Coronary artery (tissue), 2 donors: ENCODE measurements around the gene HES4.
"Not testable (repeated sequence)": the region's sequence is repeated elsewhere in the genome, so short reads cannot be mapped to it uniquely, and the experiment has no call there.

Source experiments
- DNase-seq: peaks from one replicate; pipeline ENCODE4 v3.0.0-alpha.2; 2017; ENCODE audit warnings: low spot score
- H3K27ac ChIP-seq, 2 donors: fragments of 200-600 bp; sonication (generic); one replicate each; pipeline ENCODE4 v1.5.1; 2016 to 2019
- H3K4me3 ChIP-seq: fragments of 200-600 bp; sonication (generic); 2 replicates; pipeline ENCODE4 v1.5.1; 2016; ENCODE audit warnings: mild to moderate bottlenecking, moderate library complexity
- TF ChIP-seq, protein P1 (sequence below): fragments of 200-600 bp; sonication (generic); IDR thresholded peaks from one replicate; pipeline ENCODE4 v1.5.1; 2019; ENCODE audit warnings: antibody characterized with exemption

The HES4 gene

DNA sequence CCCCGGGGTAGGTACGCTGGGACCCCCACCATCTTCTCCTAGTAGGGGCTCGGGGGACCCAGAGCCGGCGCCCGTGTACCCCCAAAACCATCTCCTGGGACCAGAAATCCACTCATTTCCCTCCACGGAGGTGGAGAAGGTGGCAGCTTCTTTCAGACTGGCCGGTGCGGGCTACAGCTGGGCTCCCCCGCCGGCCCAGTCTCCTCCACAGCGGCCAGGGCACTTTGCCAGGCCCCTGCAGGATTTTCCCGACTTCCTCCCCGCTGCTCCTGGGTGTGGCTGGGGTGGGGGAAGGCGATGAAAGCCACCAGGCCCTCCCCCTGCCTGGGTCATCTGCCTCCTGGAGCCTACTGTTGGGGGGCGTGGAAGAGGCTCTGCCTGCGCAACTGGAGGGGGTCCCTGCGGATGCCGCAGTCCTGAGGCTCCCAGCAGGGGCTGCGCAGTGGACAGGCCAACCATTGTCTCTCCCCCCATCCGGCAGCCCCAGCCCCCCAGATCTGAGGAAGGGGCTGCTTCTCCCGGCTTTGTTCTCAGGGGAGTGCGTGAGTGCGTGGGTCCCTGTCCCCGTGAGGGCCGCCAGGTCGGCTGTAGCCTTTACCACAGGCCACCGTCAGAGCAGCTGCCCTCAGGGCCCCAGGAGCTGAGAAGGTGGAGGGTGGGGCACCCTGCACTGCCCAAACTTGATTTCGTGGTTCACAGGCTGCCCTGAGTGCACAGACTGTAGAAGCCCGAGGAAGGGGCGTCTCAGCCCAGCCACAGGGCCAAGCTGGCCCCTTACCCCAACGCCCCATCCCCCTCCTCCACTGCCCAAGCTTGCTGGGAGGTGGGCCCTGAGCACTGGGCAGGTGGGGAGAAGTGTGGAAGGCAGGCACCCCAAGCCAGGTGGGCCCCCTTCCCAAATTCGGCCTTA is 21.4 kb upstream of the HES4 start:
- Histone ChIP-seq H3K4me3 (peak overlapping the region; percentile 85), H3K27ac (no peak overlapping the region)
- DNase-seq, result no peak
- TF ChIP-seq, protein P1, sequence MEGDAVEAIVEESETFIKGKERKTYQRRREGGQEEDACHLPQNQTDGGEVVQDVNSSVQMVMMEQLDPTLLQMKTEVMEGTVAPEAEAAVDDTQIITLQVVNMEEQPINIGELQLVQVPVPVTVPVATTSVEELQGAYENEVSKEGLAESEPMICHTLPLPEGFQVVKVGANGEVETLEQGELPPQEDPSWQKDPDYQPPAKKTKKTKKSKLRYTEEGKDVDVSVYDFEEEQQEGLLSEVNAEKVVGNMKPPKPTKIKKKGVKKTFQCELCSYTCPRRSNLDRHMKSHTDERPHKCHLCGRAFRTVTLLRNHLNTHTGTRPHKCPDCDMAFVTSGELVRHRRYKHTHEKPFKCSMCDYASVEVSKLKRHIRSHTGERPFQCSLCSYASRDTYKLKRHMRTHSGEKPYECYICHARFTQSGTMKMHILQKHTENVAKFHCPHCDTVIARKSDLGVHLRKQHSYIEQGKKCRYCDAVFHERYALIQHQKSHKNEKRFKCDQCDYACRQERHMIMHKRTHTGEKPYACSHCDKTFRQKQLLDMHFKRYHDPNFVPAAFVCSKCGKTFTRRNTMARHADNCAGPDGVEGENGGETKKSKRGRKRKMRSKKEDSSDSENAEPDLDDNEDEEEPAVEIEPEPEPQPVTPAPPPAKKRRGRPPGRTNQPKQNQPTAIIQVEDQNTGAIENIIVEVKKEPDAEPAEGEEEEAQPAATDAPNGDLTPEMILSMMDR, result no peak

DNA sequence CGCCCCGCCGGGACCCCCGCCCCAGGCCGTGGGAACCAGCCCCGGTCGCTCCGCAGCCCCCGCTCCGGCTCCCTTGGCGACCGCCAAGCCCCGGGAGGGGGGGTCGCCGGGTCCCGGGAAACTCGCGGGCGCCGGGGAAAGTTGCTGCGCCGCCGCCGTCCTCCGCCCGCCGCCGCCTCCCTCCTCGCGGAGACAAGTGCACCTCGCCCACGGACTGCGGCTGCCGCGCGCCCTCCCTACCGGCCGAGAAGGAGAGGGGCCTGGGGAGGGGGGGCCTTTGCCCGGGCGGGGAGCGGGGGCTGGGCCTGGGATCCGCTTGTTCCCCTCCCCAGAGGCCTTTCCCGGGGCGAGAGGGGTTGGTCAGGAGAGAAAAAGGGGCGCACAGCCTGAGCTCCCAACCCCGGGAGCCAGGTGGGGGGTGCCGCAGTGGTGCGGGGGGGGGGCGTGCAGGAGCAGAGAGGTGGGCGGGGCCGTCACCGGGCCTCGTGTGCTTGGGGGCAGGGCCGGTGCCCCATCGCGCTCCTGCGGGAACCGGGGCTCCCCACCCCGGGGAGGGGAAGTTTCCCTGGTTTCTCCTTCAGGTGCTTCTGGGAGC is 20.6 kb upstream of the HES4 start:
- TF ChIP-seq, protein P1, result no peak
- H3K27ac ChIP-seq, result peak overlapping the region in 1 of 2 donors; percentile 96

DNA sequence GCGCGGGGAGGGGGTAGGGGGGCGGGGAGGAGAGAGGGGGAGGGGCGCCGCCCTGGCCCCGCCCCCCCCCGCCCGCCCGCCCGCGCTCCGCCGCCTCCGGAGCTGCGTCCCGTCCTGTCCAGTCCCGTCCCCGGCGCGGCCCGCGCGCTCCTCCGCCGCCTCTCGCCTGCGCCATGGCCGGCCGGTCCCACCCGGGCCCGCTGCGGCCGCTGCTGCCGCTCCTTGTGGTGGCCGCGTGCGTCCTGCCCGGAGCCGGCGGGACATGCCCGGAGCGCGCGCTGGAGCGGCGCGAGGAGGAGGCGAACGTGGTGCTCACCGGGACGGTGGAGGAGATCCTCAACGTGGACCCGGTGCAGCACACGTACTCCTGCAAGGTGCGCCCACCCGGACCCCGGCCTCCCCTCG is 20.1 kb upstream of the HES4 start, which contains the start of gene AGRN:
Gene AGRN (plus strand): TSS at position 121 of the 405 bp plus-strand sequence. CDS start 53 bp downstream, at position 174.
- TF ChIP-seq, protein P1, result no peak
- H3K27ac ChIP-seq, result peak within 1 kb of the TSS; percentile 91 to 96
- DNase-seq, result no peak
- H3K4me3 ChIP-seq, result peak within 1 kb of the TSS; percentile 85

More for the DNA sequence above, 20.6 kb upstream of the HES4 start:
- no peak for DNase-seq
- peak overlapping the region; percentile 85 for H3K4me3 ChIP-seq

DNA sequence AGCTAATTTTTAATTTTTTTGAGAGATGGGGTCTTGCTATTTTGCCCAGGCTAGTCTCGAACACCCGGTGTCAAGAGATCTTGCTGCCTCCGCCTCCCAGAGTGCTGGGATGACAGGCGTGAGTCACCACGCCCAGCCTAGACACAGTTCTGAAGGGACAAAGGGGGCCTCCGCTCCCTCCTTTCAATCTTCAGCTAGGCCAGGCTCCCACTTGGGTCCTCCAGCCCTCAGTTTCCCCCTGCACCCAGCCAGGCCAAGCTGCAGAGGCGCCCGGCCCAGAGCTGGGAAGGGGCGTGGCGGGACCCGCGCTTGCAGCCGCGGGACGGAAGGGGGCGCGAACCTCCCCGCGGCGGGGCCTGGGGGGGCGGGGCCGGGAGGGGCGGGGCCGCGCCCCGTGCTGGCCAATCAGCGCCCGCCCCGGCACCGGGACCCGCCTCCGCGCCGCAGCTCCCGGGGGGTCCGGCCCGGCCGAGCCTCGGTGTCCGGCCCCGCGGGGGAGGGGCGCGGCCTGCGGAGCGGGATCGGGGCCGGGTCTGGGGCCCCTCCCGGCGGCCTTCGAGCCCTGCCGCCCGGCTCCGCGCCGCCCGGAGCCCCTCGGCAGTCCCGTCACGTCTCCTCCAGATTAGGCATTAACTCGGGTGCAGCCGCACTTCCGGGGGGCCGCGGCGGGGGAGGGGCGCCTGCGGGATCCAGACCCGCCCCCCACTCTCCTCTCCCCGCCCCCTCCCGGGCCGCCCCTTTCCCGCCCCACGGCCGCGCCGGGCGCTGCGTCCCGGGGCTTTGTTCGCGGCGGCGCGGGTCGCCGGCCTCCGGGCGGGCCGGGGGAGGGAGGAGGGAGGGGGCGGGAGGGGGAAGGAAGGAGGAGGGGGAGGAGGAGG is 19.5 kb upstream of the HES4 start:
- H3K27ac ChIP-seq, result peak overlapping the region; percentile 91 to 96

DNA sequence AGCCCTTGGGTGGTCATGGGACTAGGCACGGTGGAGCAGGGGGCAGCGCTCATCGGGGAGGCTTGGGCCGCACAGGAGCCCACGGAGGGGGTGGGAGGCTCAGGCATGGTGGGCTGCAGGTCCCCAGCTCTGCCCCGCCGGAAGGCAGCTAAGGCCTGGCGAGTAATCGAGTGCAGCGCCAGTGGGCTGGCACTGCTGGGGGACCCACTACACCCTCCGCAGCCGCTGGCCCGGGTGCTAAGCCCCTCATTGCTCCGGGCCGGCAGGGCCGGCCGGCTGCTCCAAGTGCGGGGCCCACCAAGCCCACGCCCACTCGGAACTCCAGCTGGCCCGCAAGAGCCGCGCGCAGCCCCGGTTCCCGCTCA is 18.4 kb upstream of the HES4 start:
- not testable (repeated sequence) for DNase-seq, H3K4me3 ChIP-seq, H3K27ac ChIP-seq

More for the DNA sequence above, 19.5 kb upstream of the HES4 start:
- TF ChIP-seq, protein P1, result no peak
- DNase-seq, result no peak
- H3K4me3 ChIP-seq, result peak overlapping the region; percentile 85

DNA sequence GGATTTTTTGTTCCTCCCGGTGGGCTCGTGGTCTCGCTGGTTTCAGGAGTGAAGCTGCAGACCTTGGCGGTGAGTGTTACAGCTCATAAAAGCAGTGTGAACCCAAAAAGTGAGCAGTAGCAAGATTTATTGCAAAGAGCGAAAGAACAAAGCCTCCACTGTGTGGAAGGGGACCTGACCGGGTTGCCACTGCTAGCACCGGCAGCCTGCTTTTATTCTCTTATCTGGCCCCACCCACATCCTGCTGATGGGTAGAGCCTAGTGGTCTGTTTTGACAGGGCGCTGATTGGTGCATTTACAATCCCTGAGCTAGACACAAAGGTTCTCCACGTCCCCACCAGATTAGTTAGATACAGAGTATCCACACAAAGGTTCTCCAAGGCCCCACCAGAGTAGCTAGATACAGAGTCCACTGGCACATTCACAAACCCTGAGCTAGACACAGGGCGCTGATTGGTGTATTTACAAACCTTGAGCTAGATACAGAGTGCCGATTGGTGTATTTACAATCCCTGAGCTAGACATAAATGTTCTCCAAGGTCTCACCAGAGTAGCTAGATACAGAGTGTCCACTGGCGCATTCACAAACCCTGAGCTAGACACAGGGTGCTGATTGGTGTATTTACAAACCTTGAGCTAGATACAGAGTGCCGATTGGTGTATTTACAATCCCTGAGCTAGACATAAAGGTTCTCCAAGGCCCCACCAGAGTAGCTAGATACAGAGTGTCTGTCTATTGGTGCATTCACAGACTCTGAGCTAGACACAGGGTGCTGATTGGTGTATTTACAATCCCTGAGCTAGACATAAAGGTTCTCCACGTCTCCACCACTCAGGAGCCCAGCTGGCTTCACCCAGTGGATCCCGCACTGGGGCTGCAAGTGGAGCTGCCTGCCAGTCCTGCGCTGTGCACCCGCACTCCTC is 17.8 kb upstream of the HES4 start:
- not testable (repeated sequence) for H3K4me3 ChIP-seq, DNase-seq, H3K27ac ChIP-seq
